Osteocyte (in vitro differentiated cells): Measurements from ENCODE around the gene CYP27A1. TPM values are rescaled to one million over a fixed set of nuclear protein-coding genes. Genes with fewer than 3 reads are reported as not detected.

ENCODE experiments used
- DNase-seq: peaks from one replicate; pipeline ENCODE4 v3.0.0; 2021; ENCODE audit warnings: mixed read lengths; ENCODE audit not compliant: unreplicated experiment; ENCODE audit errors: extremely low spot score
- H3K27ac Mint-ChIP-seq: one replicate; pipeline ENCODE4 v1.8.0; 2021; ENCODE audit warnings: mild to moderate bottlenecking, mixed read lengths; ENCODE audit not compliant: unreplicated experiment
- H3K27me3 Mint-ChIP-seq: one replicate; pipeline ENCODE4 v1.8.0; 2021; ENCODE audit warnings: mixed read lengths; ENCODE audit not compliant: unreplicated experiment
- H3K36me3 Mint-ChIP-seq: one replicate; pipeline ENCODE4 v1.8.0; 2021; ENCODE audit warnings: mixed read lengths; ENCODE audit not compliant: unreplicated experiment
- H3K4me1 Mint-ChIP-seq: one replicate; pipeline ENCODE4 v1.8.0; 2021; ENCODE audit warnings: mixed read lengths; ENCODE audit not compliant: unreplicated experiment
- H3K4me3 Mint-ChIP-seq: one replicate; pipeline ENCODE4 v1.8.0; 2021; ENCODE audit warnings: mild to moderate bottlenecking, moderate library complexity, mixed read lengths; ENCODE audit not compliant: unreplicated experiment
- H3K9me3 Mint-ChIP-seq: one replicate; pipeline ENCODE4 v1.8.0; 2021; ENCODE audit warnings: mixed read lengths; ENCODE audit not compliant: unreplicated experiment
- CTCF ChIP-seq: fragments of 200-600 bp; sonication (generic); IDR thresholded peaks from 2 replicates; pipeline ENCODE4 v1.5.0; 2021; ENCODE audit warnings: antibody characterized with exemption, mild to moderate bottlenecking, moderate library complexity
- total RNA-seq: library from RNA; stranded (reverse); gene quantifications from 2 replicates; pipeline ENCODE4 v1.2.1, GENCODE V29; 2021

CYP27A1 gene
- total RNA-seq, 1 donor from 2014 or later = 3.2 TPM

GRCh38 chr2:218736531-218736930 lies 45.4 kb upstream of the CYP27A1 start:
- peaks cover 22% of the 10 kb centered on the region for H3K36me3 Mint-ChIP-seq

GRCh38 chr2:218743068-218743467 lies 38.9 kb upstream of the CYP27A1 start:
- TF ChIP-seq CTCF = no peak
- Mint-ChIP-seq H3K4me1 (peaks cover 3% of the 10 kb centered on the region), H3K27me3 (no peaks in the 10 kb centered on the region), H3K27ac (no peak overlapping the region), H3K4me3 (no peak overlapping the region), H3K9me3 (no peaks in the 10 kb centered on the region), H3K36me3 (peaks cover 33% of the 10 kb centered on the region)
- no peak for DNase-seq

More at GRCh38 chr2:218736531-218736930, 45.4 kb upstream of the CYP27A1 start:
- H3K4me1 Mint-ChIP-seq = peaks cover 27% of the 10 kb centered on the region
- no peak for DNase-seq
- no peak for TF ChIP-seq CTCF
- H3K27me3 Mint-ChIP-seq = no peaks in the 10 kb centered on the region
- H3K4me3 Mint-ChIP-seq = no peak overlapping the region
- peak overlapping the region; percentile 31 for H3K27ac Mint-ChIP-seq
- no peaks in the 10 kb centered on the region for H3K9me3 Mint-ChIP-seq

GRCh38 chr2:218744615-218745014 lies 37.3 kb upstream of the CYP27A1 start:
- no peak for TF ChIP-seq CTCF
- Mint-ChIP-seq H3K4me3 (no peak overlapping the region), H3K27me3 (no peaks in the 10 kb centered on the region), H3K36me3 (peaks cover 36% of the 10 kb centered on the region), H3K9me3 (no peaks in the 10 kb centered on the region), H3K27ac (no peak overlapping the region), H3K4me1 (peaks cover 3% of the 10 kb centered on the region)
- DNase-seq = no peak

GRCh38 chr2:218745160-218745558 lies 36.8 kb upstream of the CYP27A1 start:
- Mint-ChIP-seq H3K36me3 (peaks cover 32% of the 10 kb centered on the region), H3K27me3 (no peaks in the 10 kb centered on the region), H3K9me3 (no peaks in the 10 kb centered on the region), H3K4me1 (peaks cover 3% of the 10 kb centered on the region), H3K4me3 (no peak overlapping the region), H3K27ac (no peak overlapping the region)
- peak; percentile 15 for DNase-seq
- no peak for TF ChIP-seq CTCF

GRCh38 chr2:218745559-218746469 lies 36.1 kb upstream of the CYP27A1 start:
- Mint-ChIP-seq H3K9me3 (no peaks in the 10 kb centered on the region), H3K27ac (no peak overlapping the region), H3K27me3 (no peaks in the 10 kb centered on the region), H3K36me3 (peaks cover 33% of the 10 kb centered on the region), H3K4me1 (peaks cover 3% of the 10 kb centered on the region), H3K4me3 (no peak overlapping the region)
- no peak for TF ChIP-seq CTCF
- DNase-seq = no peak
